ENCODE results near the gene PDCD11. TPM values are rescaled to one million over a fixed set of nuclear protein-coding genes. Genes with fewer than 3 reads are reported as not detected.

The PDCD11 gene
- total and polyA plus RNA-seq, 2 of the 8 experiments (the other 6 are each of a cell fraction or from before 2014, with no cell fraction given), result 18.1 to 79.1 TPM

DNA sequence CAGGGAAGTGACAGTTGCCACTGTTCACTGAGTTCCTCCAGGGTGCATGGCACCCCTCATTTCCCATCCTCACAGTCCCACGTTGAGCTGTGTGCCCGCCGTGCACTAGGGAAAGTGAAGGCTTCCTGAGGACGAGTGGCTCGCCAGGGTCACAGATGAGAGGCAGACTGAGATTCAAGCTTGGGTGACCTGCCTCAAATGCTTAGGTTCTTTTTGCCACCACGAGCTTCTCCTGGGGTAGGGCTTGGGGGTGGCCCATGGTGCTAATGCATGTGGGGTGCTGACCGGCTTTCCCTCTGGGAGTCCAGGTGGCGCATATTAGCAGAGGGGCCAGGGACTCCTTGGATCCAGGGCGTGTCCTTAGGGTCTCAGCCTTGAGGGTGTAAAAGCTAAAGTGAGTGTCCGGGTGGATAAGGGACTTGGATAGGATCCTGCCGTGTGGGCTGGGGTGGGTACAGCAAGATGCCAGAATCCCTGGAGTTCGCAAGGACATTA, 53.8 kb downstream of the PDCD11 start (continued):
- TF ChIP-seq YY1 (IDR thresholded peaks at IDR 0.05; ENCODE audit: low read depth, low read length), result no peak
